ENCODE results near the gene PTGDS. TPM values are rescaled to one million over a fixed set of nuclear protein-coding genes. Genes with fewer than 3 reads are reported as not detected.

Gene PTGDS
- total and polyA plus RNA-seq, 2 donors (not counting 1 experiment from before 2014, with no cell fraction given), result 0.13 TPM; not detected in 1

DNA sequence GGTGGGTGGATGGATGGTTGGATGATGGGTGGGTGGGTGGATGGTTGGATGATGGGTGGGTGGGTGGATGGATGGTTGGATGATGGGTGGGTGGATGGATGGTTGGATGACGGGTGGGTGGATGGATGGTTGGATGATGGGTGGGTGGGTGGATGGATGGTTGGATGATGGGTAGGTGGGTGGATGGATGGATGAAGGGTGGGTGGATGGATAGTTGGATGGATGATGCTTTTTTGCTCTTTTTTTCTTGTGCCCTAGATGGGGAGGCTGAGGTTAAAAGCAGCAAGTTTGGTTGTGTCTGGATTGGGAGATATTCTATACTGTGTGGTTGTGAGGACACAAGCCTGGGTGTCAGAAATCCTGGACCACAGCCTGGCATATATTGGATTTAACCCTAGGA, 19.8 kb upstream of the PTGDS start:
- Histone ChIP-seq H3K4me3 (ENCODE audit: control extremely low read depth in 1 of 5, extremely low read depth in 1 of 5, insufficient read depth in 1 of 5, low read depth in 2 of 5, low read length in 4 of 5) (no peak overlapping the region), H3K27ac (ENCODE audit: low read length in 2 of 2) (no peak overlapping the region), H3K36me3 (replicated peaks in 1 of 2; ENCODE audit: control extremely low read depth in 1 of 2, control insufficient read depth in 1 of 2, extremely low read depth in 1 of 2, insufficient read depth in 2 of 2, low read length in 1 of 2) (no peaks in the 10 kb centered on the region), H4K20me1 (ENCODE audit: control insufficient read depth, insufficient read depth, low read length, poor library complexity, severe bottlenecking) (no peaks in the 10 kb centered on the region), H3K79me2 (ENCODE audit: control insufficient read depth, insufficient read depth, low read length) (no peaks in the 10 kb centered on the region), H3K9ac (ENCODE audit: low read length) (no peak overlapping the region), H3K4me2 (replicated peaks; ENCODE audit: low read depth, low read length, poor library complexity, severe bottlenecking) (no peak overlapping the region), H3K9me3 (ENCODE audit: control extremely low read depth in 1 of 3, control insufficient read depth in 2 of 3, insufficient read depth in 1 of 3, low read length in 2 of 3) (peaks cover 0 to 2% (median 0%) of the 10 kb centered on the region in 3 donors), H3K27me3 (replicated peaks in 1 of 4; ENCODE audit: control extremely low read depth in 1 of 4, control insufficient read depth in 3 of 4, insufficient read depth in 4 of 4, low read length in 3 of 4) (peaks cover 0 to 6% (median under 1%) of the 10 kb centered on the region in 4 experiments), H2AFZ (ENCODE audit: insufficient read depth, low read depth, low read length, poor library complexity, severe bottlenecking) (no peak overlapping the region), H3K4me1 (ENCODE audit: control insufficient read depth in 2 of 2, insufficient read depth in 2 of 2, low read length in 2 of 2) (no peaks in the 10 kb centered on the region)
- no peaks in the 10 kb centered on the region for H3K9me3 Mint-ChIP-seq (ENCODE audit: insufficient read depth)
- TF ChIP-seq, protein P1, sequence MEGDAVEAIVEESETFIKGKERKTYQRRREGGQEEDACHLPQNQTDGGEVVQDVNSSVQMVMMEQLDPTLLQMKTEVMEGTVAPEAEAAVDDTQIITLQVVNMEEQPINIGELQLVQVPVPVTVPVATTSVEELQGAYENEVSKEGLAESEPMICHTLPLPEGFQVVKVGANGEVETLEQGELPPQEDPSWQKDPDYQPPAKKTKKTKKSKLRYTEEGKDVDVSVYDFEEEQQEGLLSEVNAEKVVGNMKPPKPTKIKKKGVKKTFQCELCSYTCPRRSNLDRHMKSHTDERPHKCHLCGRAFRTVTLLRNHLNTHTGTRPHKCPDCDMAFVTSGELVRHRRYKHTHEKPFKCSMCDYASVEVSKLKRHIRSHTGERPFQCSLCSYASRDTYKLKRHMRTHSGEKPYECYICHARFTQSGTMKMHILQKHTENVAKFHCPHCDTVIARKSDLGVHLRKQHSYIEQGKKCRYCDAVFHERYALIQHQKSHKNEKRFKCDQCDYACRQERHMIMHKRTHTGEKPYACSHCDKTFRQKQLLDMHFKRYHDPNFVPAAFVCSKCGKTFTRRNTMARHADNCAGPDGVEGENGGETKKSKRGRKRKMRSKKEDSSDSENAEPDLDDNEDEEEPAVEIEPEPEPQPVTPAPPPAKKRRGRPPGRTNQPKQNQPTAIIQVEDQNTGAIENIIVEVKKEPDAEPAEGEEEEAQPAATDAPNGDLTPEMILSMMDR (IDR thresholded peaks at IDR 0.05), result no peak
- no peak for TF ChIP-seq EZH2 (IDR thresholded peaks at IDR 0.05; ENCODE audit: borderline replicate concordance, insufficient read depth, low read depth, low read length, poor library complexity, severe bottlenecking)
- no peak overlapping the region for H3K27ac Mint-ChIP-seq
- no peak for ATAC-seq (ENCODE audit: low read depth)
- ChIA-PET POLR2A (no interaction called here), CTCF (no interaction called here)
- intact Hi-C loops (cut with micrococcal nuclease), result no loop called here
- WGBS (ENCODE audit: insufficient coverage), result 100% methylated on average over 1 of the region's 1 CpG
- H3K4me1 Mint-ChIP-seq, result no peaks in the 10 kb centered on the region
- H3K27me3 Mint-ChIP-seq, result no peaks in the 10 kb centered on the region
- no peak for DNase-seq
- H3K4me3 Mint-ChIP-seq, result no peak overlapping the region

DNA sequence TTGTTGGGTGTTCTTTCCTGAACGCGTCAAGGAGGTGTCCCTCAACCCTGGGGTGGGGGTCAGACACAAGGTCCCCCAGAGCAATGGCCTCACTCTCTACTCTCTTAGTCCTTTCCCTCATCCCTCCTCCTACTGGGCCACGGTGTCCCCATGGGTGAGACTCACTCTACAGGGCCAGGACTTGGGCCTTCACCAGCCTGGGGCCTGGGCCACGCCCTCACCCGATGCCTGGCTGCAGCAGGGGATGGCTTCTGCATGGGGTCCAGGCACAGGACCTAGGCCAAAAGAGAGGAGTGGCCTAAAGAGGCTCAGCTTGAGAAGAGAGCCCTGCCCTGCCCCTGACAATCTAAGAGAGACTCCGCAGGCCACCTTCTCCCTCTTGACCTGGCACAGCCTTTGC, 19.4 kb upstream of the PTGDS start:
- no peaks in the 10 kb centered on the region for H3K36me3 ChIP-seq (replicated peaks in 1 of 2; ENCODE audit: control extremely low read depth in 1 of 2, control insufficient read depth in 1 of 2, extremely low read depth in 1 of 2, insufficient read depth in 2 of 2, low read length in 1 of 2)
- peaks cover 0 to 6% (median under 1%) of the 10 kb centered on the region in 4 experiments for H3K27me3 ChIP-seq (replicated peaks in 1 of 4; ENCODE audit: control extremely low read depth in 1 of 4, control insufficient read depth in 3 of 4, insufficient read depth in 4 of 4, low read length in 3 of 4)
- POLR2A ChIA-PET, result no interaction called here
- ATAC-seq (ENCODE audit: low read depth), result no peak
- no peak overlapping the region for H2AFZ ChIP-seq (ENCODE audit: insufficient read depth, low read depth, low read length, poor library complexity, severe bottlenecking)
- Mint-ChIP-seq H3K4me3 (no peak overlapping the region), H3K27me3 (no peaks in the 10 kb centered on the region), H3K27ac (no peak overlapping the region), H3K9me3 (ENCODE audit: insufficient read depth) (no peaks in the 10 kb centered on the region), H3K4me1 (no peaks in the 10 kb centered on the region)
- no peaks in the 10 kb centered on the region for H3K79me2 ChIP-seq (ENCODE audit: control insufficient read depth, insufficient read depth, low read length)
- H3K9me3 ChIP-seq (ENCODE audit: control extremely low read depth in 1 of 3, control insufficient read depth in 2 of 3, insufficient read depth in 1 of 3, low read length in 2 of 3), result peaks cover 0 to 2% (median 0%) of the 10 kb centered on the region in 3 donors
- no peak for DNase-seq
- CTCF ChIA-PET, result no interaction called here
- H3K4me1 ChIP-seq (ENCODE audit: control insufficient read depth in 2 of 2, insufficient read depth in 2 of 2, low read length in 2 of 2), result no peaks in the 10 kb centered on the region
- TF ChIP-seq, protein P1 (IDR thresholded peaks at IDR 0.05), result no peak
- no peak for TF ChIP-seq EZH2 (IDR thresholded peaks at IDR 0.05; ENCODE audit: borderline replicate concordance, insufficient read depth, low read depth, low read length, poor library complexity, severe bottlenecking)
- no peak overlapping the region for H3K4me2 ChIP-seq (replicated peaks; ENCODE audit: low read depth, low read length, poor library complexity, severe bottlenecking)
- 89% methylated on average over 5 of the region's 6 CpGs for WGBS (ENCODE audit: insufficient coverage)
- no peak overlapping the region for H3K27ac ChIP-seq (ENCODE audit: low read length in 2 of 2)
- intact Hi-C loops (cut with micrococcal nuclease), result no loop called here
- no peaks in the 10 kb centered on the region for H4K20me1 ChIP-seq (ENCODE audit: control insufficient read depth, insufficient read depth, low read length, poor library complexity, severe bottlenecking)
- no peak overlapping the region for H3K4me3 ChIP-seq (ENCODE audit: control extremely low read depth in 1 of 5, extremely low read depth in 1 of 5, insufficient read depth in 1 of 5, low read depth in 2 of 5, low read length in 4 of 5)
- H3K9ac ChIP-seq (ENCODE audit: low read length), result no peak overlapping the region

Data from B cell (primary cell).